ENCODE results near the gene SLC12A8.

SLC12A8 gene

GRCh38 chr3:125213946-125214542 lies 1.5 kb upstream of the SLC12A8 start:
- no peak for DNase-seq

- no peak for DNase-seq
These were observed 812 bp upstream of the SLC12A8 start for GRCh38 chr3:125213364-125213755.

- DNase-seq: no peak
These were observed 448 bp downstream of the SLC12A8 start for GRCh38 chr3:125212091-125212508.

- DNase-seq: no peak
These were observed 941 bp downstream of the SLC12A8 start for GRCh38 chr3:125211523-125212090.

GRCh38 chr3:125207949-125208568 lies 4.5 kb downstream of the SLC12A8 start:
- DNase-seq: no peak

GRCh38 chr3:125207507-125207906 lies 5.0 kb downstream of the SLC12A8 start:
- DNase-seq: no peak

- DNase-seq: no peak
These were observed 5.6 kb downstream of the SLC12A8 start for GRCh38 chr3:125206934-125207333.

- no peak for DNase-seq
These were observed 8.8 kb downstream of the SLC12A8 start for GRCh38 chr3:125203731-125204130.

GRCh38 chr3:125202197-125202596 lies 10.4 kb downstream of the SLC12A8 start:
- DNase-seq: peak; percentile 31 to 65

- DNase-seq: no peak
These were observed 11.8 kb downstream of the SLC12A8 start for GRCh38 chr3:125200731-125201139.

GRCh38 chr3:125194849-125195601 lies 17.5 kb downstream of the SLC12A8 start:
- DNase-seq: no peak

GRCh38 chr3:125194061-125194848 lies 18.3 kb downstream of the SLC12A8 start:
- no peak for DNase-seq

GRCh38 chr3:125192190-125193035 lies 20.1 kb downstream of the SLC12A8 start:
- DNase-seq: no peak

GRCh38 chr3:125191730-125192129 lies 20.8 kb downstream of the SLC12A8 start:
- DNase-seq: no peak

GRCh38 chr3:125191256-125191655 lies 21.3 kb downstream of the SLC12A8 start:
- no peak for DNase-seq

GRCh38 chr3:125190786-125191185 lies 21.8 kb downstream of the SLC12A8 start:
- no peak for DNase-seq

GRCh38 chr3:125189378-125190165 lies 23.0 kb downstream of the SLC12A8 start:
- DNase-seq: no peak

- DNase-seq: no peak
These were observed 23.6 kb downstream of the SLC12A8 start for GRCh38 chr3:125188955-125189354.

GRCh38 chr3:125187599-125187910 lies 25.0 kb downstream of the SLC12A8 start:
- no peak for DNase-seq

GRCh38 chr3:125186800-125187598 lies 25.5 kb downstream of the SLC12A8 start:
- no peak for DNase-seq
